GM19025 (cell line): ENCODE measurements around the gene GOLGA6A.
"Not testable (repeated sequence)": the region's sequence is repeated elsewhere in the genome, so short reads cannot be mapped to it uniquely, and the experiment has no call there.

Source experiments
- ATAC-seq: cut with Tn5 transposase; IDR thresholded peaks from one replicate; pipeline ENCODE4 v1.9.1; 2021; ENCODE audit warnings: mild to moderate bottlenecking, low read depth, moderate library complexity; ENCODE audit not compliant: unreplicated experiment

The GOLGA6A gene

DNA sequence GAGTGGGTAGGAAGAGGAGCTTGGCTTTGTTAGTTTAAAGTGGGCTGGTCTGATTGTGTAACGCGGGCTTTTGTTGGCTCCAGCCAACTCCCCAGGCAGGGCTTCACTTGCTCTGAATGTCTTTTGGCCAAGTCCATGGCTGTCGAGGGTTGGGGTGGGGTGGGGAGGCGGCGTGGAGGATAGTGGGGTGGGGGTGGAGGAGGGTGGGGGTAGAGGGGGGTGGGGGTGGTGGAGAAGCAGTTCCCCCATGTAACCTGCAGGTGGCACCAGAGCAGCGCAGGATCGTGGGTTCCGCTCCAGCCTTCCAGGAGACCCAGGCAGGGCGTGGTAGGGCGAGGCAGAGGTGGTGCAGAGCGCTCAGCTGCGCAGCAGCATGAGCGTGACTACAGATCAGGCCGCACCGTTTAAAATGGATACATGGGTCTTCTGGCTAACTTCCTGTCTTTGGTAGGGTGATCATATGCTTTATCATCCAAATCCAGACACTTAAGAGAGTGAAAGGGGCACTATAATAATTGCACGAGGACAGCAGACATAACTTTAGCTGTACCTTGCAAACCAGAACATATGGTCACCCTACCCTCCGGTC lies 28.3 kb downstream of the GOLGA6A start:
- ATAC-seq: no peak

DNA sequence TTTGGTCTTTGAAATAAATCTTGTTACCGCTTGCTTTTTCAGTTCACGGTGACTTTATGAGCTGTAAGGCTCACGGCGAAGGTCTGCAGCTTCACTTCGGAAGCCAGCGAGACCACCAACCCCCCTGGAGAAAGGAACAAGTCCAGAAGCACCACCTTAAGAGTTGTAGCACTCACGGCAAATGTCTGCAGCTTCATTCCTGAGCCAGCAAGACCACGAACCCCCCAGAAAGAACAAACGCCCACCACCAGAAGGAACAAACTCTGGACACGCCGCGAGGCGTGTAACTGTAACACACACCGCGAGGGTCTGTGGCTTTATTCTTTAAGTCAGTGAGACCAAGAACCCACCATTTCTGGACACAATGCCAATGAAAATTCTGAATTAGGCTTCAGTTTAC lies 28.8 kb downstream of the GOLGA6A start:
- ATAC-seq: no peak

DNA sequence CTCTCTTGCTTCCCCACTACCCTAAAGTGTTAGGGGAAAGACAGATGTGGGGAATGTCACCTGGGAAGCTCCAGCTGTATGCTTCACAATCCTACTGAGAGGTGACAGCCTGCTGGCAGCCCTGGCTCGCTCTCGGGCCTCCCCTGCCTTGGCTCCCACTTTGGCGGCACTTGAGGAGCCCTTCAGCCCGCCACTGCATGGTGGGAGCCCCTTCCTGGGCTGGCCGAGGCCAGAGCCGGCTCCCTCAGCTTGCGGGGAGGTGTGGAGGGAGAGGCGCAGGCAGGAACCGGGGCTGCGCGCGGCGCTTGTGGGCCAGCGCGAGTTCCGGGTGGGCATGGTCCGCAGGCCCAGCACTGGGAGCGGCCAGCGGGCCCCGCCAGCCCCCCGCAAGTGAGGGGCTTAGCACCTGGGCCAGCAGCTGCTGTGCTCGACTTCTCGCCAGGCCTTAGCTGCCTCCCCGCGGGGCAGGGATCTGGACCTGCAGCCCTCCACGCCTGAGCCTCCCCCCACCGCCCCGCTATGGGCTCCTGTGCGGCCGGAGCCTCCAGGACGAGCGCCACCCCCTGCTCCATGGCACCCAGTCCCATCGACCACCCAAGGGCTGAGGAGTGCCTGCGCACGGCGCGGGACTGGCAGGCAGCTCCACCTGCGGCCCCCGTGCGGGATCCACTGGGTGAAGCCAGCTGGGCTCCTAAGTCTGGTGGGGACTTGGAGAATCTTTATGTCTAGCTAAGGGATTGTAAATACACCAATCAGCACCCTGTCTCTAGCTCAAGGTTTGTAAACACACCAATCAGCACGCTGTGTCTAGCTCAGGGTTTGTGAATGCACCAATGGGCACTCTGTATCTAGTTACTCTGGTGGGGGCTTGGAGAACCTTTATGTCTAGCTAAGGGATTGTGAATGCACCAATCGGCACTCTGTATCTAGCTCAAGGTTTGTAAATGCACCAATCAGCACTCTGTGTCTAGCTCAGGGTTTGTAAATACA lies 29.8 kb downstream of the GOLGA6A start:
- not testable (repeated sequence) for ATAC-seq

DNA sequence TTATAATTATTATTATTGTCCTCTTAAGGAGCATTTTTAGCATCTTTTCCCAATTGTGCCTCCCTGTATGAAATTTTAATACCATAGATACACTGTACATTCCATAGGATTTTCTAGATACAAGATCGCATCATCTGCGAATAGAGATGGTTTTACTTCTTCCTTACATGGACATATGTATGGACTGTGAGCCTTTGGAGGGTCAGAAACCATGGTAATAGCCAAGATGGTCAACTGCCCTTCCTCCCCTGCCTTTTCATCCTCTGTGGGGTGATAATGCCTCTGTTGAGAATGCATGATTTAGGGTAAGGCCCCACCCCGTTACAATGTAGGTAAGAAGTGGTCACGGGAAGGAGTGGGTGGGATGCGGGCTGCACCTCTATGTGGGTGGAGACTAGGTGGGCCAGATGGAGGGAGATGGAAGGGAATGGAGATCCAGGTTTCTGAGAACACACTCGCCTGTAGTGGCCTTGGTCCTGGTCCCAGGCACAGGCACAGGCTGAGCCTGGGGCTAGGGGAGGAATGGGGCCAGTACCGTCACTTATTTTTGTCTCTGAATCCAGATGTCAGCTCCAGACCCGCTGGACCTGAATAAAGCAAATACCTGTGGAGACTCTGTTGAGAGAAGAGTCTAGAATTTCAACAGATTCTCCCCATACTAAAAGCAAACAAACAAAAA lies 31.7 kb downstream of the GOLGA6A start:
- no peak for ATAC-seq

DNA sequence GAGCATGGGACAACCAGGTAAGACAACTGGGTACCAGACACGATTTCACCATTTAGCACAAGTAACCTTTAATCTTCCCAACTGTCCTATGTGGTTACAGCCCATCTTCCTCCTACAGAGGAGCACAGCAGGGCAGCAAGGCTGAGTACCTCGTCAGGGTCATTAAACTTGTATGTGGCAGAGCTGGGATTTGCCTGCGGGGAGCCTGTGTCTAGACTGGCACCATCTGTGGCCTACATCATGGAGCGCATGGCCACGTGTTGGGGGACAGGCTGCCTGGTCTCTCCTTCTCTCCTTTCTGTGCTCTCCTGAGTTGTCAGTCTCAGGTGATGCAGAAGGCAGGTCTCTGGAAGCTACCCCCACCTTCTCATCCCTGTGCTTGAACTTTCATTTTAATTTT lies 32.2 kb downstream of the GOLGA6A start:
- no peak for ATAC-seq

DNA sequence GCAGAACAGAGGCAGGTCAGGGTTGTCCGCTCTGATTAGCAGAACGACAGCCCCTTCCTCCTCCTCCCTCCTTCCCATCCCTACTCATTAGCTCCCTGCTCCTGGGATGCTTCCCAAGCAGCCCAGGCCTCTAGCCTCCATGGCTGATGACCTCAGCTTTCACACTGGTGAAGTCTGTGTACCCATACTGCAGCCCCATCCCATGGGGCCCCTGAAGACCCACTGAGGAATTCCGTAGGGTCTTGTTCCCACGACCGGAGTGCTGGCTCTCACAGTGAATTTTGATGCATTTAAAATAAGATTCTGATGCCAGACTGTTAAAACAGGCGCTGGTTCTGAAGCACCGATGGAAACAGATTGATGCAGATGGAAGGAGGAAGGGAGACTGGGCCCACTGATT lies 36.1 kb downstream of the GOLGA6A start:
- no peak for ATAC-seq

DNA sequence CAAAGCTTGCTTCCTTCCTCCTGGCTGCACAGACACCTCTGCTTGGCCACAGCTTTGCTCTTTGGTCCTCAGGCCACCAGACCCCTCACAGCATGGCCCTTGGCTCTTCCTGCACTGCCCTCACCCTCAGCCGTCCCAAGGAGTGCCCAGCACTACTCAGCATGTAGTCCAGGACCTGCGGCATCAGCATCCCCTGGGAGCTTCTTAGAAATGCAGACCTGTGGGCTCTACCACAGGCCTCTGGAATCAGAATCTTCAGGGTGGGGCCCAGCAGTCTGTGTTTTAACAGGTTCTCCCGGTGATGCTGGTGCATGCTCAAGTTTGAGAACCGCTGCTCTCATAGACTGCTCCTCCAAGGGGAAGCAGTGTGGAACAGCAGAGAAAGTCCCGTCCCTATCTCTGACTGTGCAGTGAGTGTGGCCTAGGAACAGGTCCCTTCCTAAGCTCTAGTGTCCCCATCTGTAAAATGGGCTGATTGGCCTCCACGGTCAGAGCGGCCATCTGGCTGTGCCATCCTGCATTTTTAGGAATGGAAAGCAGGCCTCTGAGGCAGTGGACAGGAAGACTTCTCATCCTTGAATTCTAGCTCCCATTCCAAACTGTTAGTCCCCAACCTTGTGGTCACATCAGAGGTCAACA lies 36.6 kb downstream of the GOLGA6A start:
- ATAC-seq: no peak

DNA sequence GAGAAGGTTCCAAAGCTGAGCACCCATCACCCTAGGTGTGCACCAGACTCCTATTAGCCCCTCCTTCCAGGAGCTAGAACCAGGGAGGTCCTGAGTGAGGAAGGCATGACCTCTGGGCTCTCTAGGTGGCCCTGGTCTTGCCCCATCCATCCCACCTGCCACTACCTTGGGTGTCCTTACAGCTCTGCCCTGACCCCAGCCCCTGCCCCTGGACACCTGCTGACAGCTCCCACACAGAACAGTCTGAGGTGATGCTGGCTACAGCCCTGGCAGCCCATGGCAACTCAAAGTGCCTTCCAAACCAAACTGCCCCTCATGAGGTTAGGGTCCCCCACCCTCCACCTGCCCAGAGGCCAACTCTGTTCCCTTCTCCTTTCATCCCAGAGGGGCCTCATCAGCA lies 37.2 kb downstream of the GOLGA6A start:
- no peak for ATAC-seq

DNA sequence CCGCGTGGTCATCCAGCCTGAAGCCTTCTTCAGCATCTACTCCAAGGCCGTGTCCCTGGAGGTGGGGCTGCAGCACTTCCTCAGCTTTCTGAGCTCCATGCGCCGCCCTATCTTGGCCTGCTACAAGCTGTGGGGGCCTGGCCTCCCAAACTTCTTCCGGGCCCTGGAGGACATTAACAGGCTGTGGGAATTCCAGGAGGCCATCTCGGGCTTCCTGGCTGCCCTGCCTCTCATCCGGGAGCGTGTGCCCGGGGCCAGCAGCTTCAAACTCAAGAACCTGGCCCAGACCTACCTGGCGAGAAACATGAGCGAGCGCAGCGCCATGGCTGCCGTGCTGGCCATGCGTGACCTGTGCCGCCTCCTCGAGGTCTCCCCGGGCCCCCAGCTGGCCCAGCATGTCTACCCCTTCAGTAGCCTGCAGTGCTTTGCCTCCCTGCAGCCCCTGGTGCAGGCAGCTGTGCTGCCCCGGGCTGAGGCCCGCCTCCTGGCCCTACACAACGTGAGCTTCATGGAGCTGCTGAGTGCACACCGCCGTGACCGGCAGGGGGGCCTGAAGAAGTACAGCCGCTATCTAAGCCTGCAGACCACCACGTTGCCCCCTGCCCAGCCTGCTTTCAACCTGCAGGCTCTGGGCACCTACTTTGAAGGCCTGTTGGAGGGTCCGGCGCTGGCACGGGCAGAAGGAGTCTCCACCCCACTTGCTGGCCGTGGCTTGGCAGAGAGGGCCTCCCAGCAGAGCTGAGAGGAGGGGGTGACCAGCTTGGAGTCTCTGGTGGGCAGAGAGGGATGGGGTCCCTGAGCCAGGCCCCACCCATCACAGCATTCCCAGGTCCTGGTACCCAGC lies 37.9 kb downstream of the GOLGA6A start:
- ATAC-seq: no peak

DNA sequence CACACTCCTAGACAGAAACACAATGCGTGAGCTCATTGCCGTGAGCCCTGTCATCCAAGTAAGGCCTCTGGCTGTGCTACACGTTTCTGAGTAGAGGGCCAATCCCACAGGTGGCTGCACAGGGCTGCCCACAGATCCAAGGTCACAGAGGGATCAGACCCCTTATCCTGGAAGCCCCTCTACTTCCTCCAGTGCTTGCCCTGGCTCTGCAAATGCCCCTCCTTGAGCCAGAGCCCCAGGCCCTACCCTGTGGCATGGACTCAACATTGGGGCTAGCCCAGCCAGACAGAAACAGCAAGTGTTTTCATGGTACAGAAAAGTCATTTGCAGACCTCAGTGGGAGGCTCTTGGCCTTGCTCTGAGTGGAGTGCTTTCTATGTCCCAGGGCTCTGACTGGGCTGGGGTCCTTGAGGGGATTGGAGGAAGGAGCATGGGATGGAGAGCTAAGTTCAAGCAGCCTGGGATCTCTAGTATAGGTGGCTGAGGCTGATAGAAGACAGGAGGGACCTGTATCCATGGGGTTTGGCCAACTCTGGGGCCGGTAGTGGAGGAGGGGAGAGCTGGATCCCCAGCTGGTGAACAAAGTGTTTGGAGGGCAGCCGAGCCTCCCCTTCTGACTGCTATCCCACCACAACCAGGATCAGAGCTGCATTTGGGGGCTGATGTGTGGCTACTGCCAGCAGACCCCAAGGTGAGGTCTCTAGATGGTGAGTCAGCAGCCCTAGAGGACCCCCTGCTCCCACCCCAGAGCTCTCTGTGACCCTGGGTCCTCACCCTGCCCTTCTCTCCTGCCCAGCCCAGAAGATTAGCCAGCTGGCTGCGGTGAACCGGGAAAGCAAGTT lies 38.7 kb downstream of the GOLGA6A start:
- ATAC-seq: no peak

DNA sequence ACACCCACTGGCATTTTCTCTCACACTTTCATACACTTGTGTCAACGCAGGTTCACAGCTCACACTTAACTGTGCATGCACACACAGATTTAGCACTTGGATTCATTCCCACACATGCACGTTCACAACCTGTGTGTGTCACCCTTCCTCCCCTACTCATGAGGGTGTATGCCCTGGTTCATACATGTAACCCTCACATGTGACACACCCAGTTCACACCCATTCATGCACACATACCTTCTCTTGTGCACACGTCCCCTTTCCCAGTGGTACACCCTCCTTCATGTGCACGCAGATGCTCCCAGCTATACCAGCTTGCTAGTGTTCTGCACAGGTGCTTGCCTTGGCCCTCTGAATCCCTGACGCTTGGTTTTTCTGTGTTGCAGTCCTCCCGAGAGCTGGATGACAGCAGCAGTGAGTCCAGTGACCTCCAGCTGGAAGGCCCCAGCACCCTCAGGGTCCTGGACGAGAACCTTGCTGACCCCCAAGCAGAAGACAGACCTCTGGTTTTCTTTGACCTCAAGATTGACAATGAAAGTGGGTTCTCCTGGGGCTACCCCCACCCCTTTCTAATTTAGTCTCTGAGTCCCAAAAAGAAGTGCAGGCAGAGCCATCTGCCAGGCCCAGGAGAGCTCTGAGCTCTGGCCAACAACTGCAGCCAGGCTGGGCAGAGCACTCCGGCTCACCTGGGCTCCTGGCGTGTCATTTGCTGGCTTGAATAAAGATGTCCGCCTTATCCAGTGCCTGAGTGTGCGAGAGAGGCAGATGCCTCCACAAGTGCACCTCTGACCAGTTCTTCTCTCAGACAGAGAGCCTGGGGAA lies 39.5 kb downstream of the GOLGA6A start:
- no peak for ATAC-seq

DNA sequence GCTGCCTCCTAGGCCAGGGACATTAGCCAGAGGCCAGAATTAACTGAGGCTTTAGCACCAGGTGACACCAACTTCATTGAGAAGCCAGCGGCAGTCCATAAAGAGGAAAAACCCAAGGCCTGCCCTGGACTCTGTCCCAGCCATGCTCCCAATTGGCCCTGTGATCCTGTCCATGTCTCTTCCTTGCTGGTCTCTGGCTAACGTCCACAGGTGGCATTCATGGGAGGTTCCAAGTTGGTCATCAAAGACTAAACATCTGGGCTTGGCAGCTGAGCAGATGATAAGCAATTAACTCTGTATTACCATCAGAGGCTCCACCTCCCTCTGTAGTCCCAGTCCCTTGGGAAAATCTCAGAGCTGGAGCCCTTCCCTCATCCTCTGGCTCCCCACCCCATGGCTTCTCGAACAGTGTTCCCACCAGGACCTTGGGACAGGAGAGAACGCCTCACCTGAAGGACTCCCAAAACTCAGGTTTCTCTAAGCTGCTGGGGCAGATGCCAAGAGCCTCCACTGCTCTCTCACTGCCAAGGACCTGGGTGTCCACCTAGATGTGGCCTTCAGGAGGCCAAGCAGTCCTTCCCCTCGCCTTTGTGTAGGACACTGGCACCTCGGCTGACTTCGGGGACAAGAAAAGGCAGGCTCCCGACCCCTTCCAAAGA lies 40.4 kb downstream of the GOLGA6A start:
- no peak for ATAC-seq

DNA sequence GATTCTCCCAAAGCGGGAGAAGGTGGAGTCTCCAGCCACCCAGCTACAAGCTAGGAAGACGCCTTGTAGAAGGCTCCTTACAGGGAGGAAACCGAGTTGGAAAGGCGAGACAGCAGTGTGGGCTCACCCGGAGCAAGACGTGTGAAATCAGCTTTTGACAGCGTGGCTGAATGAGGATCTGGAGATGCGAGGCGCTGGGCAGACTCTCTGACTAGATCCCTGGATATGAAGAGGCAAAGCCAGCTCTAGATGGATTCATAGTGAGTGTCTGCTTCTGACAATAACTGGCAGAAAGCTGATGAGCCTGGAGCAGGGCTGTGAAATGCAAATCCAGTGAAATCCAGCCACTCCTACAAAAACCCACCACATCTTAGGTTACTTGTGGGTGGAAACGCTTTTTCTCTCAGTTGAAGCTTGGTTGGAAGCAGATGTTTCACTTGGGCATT lies 41.0 kb downstream of the GOLGA6A start:
- ATAC-seq: no peak

DNA sequence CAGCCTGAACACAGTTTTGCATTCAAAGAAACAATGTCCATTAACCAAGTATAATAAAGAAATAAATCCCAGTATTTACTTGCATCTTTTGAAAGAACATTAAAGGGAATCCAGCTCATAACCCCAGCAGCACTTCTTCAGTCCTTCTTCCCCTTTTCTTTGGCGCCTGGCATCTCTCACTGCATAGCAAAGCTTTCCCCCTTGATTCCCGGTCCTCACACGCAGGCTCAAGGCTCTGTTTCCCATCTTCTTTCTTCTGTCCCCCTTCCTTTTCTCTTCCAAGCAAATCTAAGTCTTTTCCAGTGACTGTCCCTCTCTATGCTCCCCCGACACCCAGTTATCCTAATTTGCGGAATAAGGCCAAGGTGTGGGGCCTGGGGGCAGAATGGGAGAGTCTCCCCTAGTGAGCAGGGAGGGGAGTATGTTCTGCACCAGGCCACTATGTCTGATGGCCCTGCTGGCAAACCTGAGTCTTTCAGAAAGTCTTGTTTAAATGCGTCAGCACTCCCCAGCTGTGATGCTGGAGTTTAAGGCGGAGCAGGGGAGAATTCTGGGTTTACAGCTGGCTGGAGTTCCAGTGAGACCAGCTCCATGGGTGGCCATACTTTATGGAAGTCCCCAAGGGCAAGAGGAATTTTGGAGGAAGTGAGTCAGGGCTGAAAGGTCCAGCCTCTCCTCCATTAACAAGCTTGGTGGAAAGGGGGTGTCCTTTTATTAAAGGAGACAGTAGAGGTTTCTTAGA lies 42.1 kb downstream of the GOLGA6A start:
- ATAC-seq: no peak

DNA sequence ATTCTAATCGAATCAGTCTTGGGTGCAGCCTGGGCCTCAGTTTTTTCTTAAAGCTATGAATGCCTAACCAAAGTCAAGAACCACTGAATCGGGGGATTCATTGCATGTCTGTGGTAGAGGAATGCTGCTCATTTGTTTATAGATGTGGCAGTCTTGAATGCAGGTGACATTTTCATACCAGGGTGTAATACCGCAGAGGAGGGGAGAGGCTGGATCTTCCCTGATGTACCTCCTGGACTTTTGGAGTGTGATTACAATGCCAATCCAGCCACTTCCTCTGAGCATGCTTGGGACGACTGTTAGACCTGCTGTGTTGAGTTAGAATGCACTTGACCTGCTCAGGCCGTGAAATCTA lies 42.7 kb downstream of the GOLGA6A start:
- ATAC-seq: no peak

DNA sequence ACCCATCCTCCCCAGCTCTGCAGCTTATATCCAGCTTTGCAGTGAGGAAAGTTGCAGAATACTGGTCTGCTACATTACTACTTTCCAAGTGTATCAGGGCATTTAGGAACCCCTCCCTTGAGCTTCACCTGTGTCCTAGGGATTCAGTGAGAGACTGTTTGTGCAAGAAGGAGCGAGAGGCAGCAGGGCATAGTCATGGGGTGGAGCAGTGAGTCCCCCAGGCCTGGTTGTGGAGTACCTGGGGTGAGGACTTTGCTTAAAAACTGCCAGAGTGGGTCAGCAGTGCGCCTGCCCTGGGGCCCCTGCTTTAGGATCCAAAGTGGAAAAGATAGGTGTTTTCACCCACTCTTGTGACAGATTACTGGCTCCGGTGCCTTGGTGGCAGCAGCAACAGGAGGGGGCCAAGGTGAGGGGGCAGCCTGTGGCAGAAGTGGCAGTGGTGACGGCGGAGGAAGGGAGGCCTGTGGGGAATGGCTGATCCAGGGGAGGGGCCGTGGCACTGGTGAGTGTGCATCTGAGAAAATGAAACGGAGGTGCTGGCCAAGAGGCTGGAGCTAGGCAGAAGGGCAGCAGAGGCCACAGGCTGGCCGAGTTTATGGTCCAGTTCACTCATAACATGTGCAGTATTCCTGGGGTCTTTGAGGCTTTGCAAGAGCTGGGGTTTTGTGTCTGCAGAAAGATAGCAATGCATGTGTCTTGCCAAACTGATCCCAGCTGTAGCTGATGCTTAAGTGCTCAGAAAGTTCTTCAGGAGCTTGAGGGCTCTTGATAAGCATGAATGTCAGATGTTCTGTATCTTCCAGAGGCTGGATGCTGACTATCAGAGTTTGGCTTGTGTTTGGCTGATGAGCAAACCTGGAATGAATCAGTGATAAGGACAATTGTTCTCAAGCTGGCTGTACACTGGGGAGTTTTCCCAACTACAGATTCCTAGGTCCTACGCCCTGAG lies 43.4 kb downstream of the GOLGA6A start:
- no peak for ATAC-seq
